HepG2 (cell line): ENCODE measurements around the gene BTBD19. TPM values are rescaled to one million over a fixed set of nuclear protein-coding genes. Genes with fewer than 3 reads are reported as not detected.

Experiments
- ATRX ChIP-seq: sonication (generic); formaldehyde crosslinking; IDR thresholded peaks from 2 replicates; pipeline ENCODE4 v1.4.0; 2020; ENCODE audit warnings: missing genetic modification reagents, borderline replicate concordance
- BRD4 ChIP-seq: sonication (generic); formaldehyde crosslinking; IDR thresholded peaks from 2 replicates; pipeline ENCODE4 v1.4.0; 2020; ENCODE audit warnings: missing genetic modification reagents
- DNMT1 ChIP-seq: sonication (generic); formaldehyde crosslinking; IDR thresholded peaks from 2 replicates; pipeline ENCODE4 v1.5.1; 2020; ENCODE audit warnings: mild to moderate bottlenecking, missing genetic modification reagents
- FOSL1 ChIP-seq: sonication (generic); formaldehyde crosslinking; IDR thresholded peaks from 2 replicates; pipeline ENCODE4 v1.9.0; 2021; ENCODE audit warnings: missing genetic modification reagents, borderline replicate concordance
- HNRNPUL1 ChIP-seq: fragments of 200-400 bp; formaldehyde crosslinking; IDR thresholded peaks from 2 replicates; pipeline ENCODE4 v1.6.1; 2017; ENCODE audit warnings: low read depth, mild to moderate bottlenecking, low read length, moderate library complexity
- MIER2 ChIP-seq: IDR thresholded peaks from 2 replicates; pipeline ENCODE4 v1.6.1; 2016; ENCODE audit warnings: missing biosample characterization, missing genetic modification reagents
- NR1H2 ChIP-seq: sonication (generic); formaldehyde crosslinking; IDR thresholded peaks from 2 replicates; pipeline ENCODE4 v1.8.1; 2022; ENCODE audit warnings: low read depth, missing genetic modification reagents, borderline replicate concordance
- PAWR ChIP-seq: sonication (generic); formaldehyde crosslinking; IDR thresholded peaks from 2 replicates; pipeline ENCODE4 v1.4.0; 2020; ENCODE audit warnings: missing genetic modification reagents, mild to moderate bottlenecking, borderline replicate concordance
- RFX3 ChIP-seq: IDR thresholded peaks from 2 replicates; pipeline ENCODE4 v1.6.1; 2016; ENCODE audit warnings: missing biosample characterization, missing genetic modification reagents
- SNAI1 ChIP-seq: sonication (generic); formaldehyde crosslinking; IDR thresholded peaks from 2 replicates; pipeline ENCODE4 v1.5.0; 2020; ENCODE audit warnings: mild to moderate bottlenecking, missing genetic modification reagents, borderline replicate concordance
- SNAPC4 ChIP-seq: sonication (generic); formaldehyde crosslinking; IDR thresholded peaks from 2 replicates; pipeline ENCODE4 v1.4.0; 2020; ENCODE audit warnings: mild to moderate bottlenecking, missing genetic modification reagents
- STAT5B ChIP-seq: sonication (generic); formaldehyde crosslinking; IDR thresholded peaks from 2 replicates; pipeline ENCODE4 v1.4.0; 2020; ENCODE audit warnings: missing genetic modification reagents
- THAP9 ChIP-seq: sonication (generic); formaldehyde crosslinking; IDR thresholded peaks from 2 replicates; pipeline ENCODE4; 2020; ENCODE audit warnings: missing genetic modification reagents, mild to moderate bottlenecking, borderline replicate concordance
- ZFP1 ChIP-seq: IDR thresholded peaks from 2 replicates; pipeline ENCODE4 v1.6.1; 2016
- ZFP82 ChIP-seq: sonication (generic); formaldehyde crosslinking; IDR thresholded peaks from 2 replicates; pipeline ENCODE4 v1.5.1; 2020; ENCODE audit warnings: mild to moderate bottlenecking, missing genetic modification reagents, borderline replicate concordance
- ZNF12 ChIP-seq: sonication (generic); formaldehyde crosslinking; IDR thresholded peaks from 2 replicates; pipeline ENCODE4 v1.5.0; 2020; ENCODE audit warnings: missing genetic modification reagents
- polyA plus RNA-seq, 8 experiments: library from polyadenylated mRNA; depleted of rRNA in 3 of 8; stranded (reverse) in 7 of 8; unstranded in 1 of 8; fragments of >200 nt; fragmentation: Illumina TruSeq in 4 of 8; extraction: Trizol in 4 of 8; gene quantifications; 2 replicates each; pipeline versions ENCODE4 v1.2.1 to v1.2.3, GENCODE V29; 2011 to 2016; ENCODE audit warnings: low read depth in 4 of 8, missing spikeins in 1 of 8, mixed read lengths in 1 of 8; ENCODE audit not compliant: insufficient read depth in 1 of 8
- total RNA-seq, 5 experiments: library from RNA; depleted of rRNA; stranded (reverse); fragments of >200 nt; fragmentation: Illumina TruSeq; extraction: Trizol; gene quantifications; 2 replicates each; pipeline ENCODE4 v1.2.3, GENCODE V29; 2016; ENCODE audit warnings: low read depth in 1 of 5
- TF ChIP-seq, protein P1 (sequence below): sonication (generic); formaldehyde crosslinking; IDR thresholded peaks from 2 replicates; pipeline ENCODE4 v1.5.0; 2020; ENCODE audit warnings: missing genetic modification reagents, mild to moderate bottlenecking, borderline replicate concordance
- TF ChIP-seq, protein P2 (sequence below): sonication (generic); formaldehyde crosslinking; IDR thresholded peaks from 2 replicates; pipeline ENCODE4 v1.4.0; 2020; ENCODE audit warnings: mild to moderate bottlenecking, missing genetic modification reagents
- TF ChIP-seq, protein P3 (sequence below): sonication (generic); formaldehyde crosslinking; IDR thresholded peaks from 2 replicates; pipeline ENCODE4 v1.8.1; 2023; ENCODE audit warnings: missing genetic modification reagents, mild to moderate bottlenecking, borderline replicate concordance

The BTBD19 gene
- total and polyA plus RNA-seq, 2 of the 13 experiments (the other 11 are each of a cell fraction or from before 2014, with no cell fraction given): 2.7 to 6.7 TPM

GRCh38 chr1:44775078-44775929 is 33.0 kb upstream of the BTBD19 start, which contains the start of gene RPS8 (continued):
- TF ChIP-seq, protein P1, sequence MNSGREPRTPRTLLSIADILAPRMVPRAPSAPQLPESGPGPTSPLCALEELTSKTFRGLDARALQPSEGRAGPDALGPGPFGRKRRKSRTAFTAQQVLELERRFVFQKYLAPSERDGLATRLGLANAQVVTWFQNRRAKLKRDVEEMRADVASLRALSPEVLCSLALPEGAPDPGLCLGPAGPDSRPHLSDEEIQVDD (CRISPR knock-in tag): no peak
- TF ChIP-seq THAP9 (CRISPR knock-in tag) (peak; percentile 84), RFX3 (CRISPR knock-in tag) (no peak), BRD4 (CRISPR knock-in tag) (peak; percentile 61; the same call in 1 of the 2 replicates), HNRNPUL1 (no peak), FOSL1 (no peak), ZFP1 (CRISPR knock-in tag) (peak; percentile 33; the same call in 1 of the 2 replicates), ZNF12 (CRISPR knock-in tag) (no peak), SNAPC4 (CRISPR knock-in tag) (peak; percentile 91; the same call in 1 of the 2 replicates), NR1H2 (CRISPR knock-in tag) (0 out of 2 replicates have a peak, but pooled peaks have one; percentile 31), STAT5B (CRISPR knock-in tag) (no peak), PAWR (CRISPR knock-in tag) (peak; percentile 60; the same call in 1 of the 2 replicates), MIER2 (CRISPR knock-in tag) (no peak), SNAI1 (CRISPR knock-in tag) (no peak), ATRX (CRISPR knock-in tag) (no peak), DNMT1 (CRISPR knock-in tag) (no peak), ZFP82 (CRISPR knock-in tag) (peak; percentile 70; the same call in 1 of the 2 replicates)
- TF ChIP-seq, protein P2, sequence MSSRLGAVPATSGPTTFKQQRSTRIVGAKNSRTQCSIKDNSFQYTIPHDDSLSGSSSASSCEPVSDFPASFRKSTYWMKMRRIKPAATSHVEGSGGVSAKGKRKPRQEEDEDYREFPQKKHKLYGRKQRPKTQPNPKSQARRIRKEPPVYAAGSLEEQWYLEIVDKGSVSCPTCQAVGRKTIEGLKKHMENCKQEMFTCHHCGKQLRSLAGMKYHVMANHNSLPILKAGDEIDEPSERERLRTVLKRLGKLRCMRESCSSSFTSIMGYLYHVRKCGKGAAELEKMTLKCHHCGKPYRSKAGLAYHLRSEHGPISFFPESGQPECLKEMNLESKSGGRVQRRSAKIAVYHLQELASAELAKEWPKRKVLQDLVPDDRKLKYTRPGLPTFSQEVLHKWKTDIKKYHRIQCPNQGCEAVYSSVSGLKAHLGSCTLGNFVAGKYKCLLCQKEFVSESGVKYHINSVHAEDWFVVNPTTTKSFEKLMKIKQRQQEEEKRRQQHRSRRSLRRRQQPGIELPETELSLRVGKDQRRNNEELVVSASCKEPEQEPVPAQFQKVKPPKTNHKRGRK: no peak
- TF ChIP-seq, protein P3, sequence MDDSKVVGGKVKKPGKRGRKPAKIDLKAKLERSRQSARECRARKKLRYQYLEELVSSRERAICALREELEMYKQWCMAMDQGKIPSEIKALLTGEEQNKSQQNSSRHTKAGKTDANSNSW (CRISPR knock-in tag): no peak
